ENCODE data around the gene NADK2.

The NADK2 gene

DNA sequence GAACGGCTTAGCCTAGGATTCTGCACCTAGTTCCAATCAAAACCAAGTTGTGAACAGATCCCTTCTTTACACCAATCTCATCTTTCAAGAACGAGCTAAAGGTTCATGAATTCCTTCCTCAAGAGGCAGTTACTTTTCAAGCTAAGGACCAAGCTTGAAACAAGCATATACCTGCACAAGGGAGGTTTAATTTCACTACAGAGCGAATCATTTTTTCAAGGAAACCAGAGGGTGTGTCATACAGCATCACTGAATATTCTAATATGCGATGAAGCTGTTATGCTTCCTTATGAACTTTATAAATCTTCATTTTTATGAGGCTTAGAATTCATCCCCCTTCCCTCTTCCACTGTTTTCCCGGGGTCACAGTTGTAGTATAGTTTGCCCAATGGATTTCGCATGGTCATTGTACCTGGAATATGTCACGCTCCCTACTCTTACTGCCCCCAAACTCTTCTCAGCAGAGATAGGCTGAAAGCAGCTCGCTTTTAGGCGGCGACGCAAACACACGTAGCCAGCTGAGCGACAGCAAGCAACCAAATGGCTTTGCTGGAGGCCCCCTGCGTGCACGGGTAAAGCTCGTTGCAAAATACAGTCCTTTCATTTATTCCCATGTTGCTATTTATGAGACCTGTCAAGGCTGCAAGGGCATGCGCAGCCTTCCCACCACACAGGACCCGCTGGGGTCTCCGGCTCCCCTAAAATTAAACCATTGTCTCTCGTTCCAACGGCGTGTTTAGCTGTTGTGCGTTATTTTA, 90.9 kb downstream of the NADK2 start (continued):
- TF ChIP-seq, protein P1, sequence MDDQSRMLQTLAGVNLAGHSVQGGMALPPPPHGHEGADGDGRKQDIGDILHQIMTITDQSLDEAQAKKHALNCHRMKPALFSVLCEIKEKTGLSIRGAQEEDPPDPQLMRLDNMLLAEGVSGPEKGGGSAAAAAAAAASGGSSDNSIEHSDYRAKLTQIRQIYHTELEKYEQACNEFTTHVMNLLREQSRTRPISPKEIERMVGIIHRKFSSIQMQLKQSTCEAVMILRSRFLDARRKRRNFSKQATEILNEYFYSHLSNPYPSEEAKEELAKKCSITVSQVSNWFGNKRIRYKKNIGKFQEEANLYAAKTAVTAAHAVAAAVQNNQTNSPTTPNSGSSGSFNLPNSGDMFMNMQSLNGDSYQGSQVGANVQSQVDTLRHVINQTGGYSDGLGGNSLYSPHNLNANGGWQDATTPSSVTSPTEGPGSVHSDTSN (CRISPR knock-in tag; IDR thresholded peaks at IDR 0.05): no peak
- TF ChIP-seq, protein P2, sequence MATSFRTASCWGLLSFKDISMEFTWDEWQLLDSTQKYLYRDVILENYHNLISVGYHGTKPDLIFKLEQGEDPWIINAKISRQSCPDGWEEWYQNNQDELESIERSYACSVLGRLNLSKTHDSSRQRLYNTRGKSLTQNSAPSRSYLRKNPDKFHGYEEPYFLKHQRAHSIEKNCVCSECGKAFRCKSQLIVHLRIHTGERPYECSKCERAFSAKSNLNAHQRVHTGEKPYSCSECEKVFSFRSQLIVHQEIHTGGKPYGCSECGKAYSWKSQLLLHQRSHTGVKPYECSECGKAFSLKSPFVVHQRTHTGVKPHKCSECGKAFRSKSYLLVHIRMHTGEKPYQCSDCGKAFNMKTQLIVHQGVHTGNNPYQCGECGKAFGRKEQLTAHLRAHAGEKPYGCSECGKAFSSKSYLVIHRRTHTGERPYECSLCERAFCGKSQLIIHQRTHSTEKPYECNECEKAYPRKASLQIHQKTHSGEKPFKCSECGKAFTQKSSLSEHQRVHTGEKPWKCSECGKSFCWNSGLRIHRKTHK (tag by site-specific recombination; IDR thresholded peaks at IDR 0.05): no peak
- no peak for TF ChIP-seq ZNF530 (tag by site-specific recombination; IDR thresholded peaks at IDR 0.05; ENCODE audit: low read depth)
- TF ChIP-seq ZNF610 (tag by site-specific recombination; IDR thresholded peaks at IDR 0.05; ENCODE audit: borderline replicate concordance): no peak
- TF ChIP-seq ZNF121 (tag by site-specific recombination; IDR thresholded peaks at IDR 0.05): no peak
- TF ChIP-seq, protein P3, sequence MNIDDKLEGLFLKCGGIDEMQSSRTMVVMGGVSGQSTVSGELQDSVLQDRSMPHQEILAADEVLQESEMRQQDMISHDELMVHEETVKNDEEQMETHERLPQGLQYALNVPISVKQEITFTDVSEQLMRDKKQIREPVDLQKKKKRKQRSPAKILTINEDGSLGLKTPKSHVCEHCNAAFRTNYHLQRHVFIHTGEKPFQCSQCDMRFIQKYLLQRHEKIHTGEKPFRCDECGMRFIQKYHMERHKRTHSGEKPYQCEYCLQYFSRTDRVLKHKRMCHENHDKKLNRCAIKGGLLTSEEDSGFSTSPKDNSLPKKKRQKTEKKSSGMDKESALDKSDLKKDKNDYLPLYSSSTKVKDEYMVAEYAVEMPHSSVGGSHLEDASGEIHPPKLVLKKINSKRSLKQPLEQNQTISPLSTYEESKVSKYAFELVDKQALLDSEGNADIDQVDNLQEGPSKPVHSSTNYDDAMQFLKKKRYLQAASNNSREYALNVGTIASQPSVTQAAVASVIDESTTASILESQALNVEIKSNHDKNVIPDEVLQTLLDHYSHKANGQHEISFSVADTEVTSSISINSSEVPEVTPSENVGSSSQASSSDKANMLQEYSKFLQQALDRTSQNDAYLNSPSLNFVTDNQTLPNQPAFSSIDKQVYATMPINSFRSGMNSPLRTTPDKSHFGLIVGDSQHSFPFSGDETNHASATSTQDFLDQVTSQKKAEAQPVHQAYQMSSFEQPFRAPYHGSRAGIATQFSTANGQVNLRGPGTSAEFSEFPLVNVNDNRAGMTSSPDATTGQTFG (tag by site-specific recombination; IDR thresholded peaks at IDR 0.05; ENCODE audit: borderline replicate concordance): no peak
- TF ChIP-seq SP7 (tag by site-specific recombination; IDR thresholded peaks at IDR 0.05): peak; percentile 21; the same call in 1 of the 2 replicates
- TF ChIP-seq, protein P4, sequence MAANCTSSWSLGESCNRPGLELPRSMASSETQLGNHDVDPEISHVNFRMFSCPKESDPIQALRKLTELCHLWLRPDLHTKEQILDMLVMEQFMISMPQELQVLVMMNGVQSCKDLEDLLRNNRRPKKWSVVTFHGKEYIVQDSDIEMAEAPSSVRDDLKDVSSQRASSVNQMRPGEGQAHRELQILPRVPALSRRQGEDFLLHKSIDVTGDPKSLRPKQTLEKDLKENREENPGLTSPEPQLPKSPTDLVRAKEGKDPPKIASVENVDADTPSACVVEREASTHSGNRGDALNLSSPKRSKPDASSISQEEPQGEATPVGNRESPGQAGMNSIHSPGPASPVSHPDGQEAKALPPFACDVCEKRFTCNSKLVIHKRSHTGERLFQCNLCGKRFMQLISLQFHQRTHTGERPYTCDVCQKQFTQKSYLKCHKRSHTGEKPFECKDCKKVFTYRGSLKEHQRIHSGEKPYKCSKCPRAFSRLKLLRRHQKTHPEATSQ (tag by site-specific recombination; IDR thresholded peaks at IDR 0.05): no peak
- TF ChIP-seq ZNF548 (tag by site-specific recombination; IDR thresholded peaks at IDR 0.05): no peak
- no peak for TF ChIP-seq ZNF350 (tag by site-specific recombination; IDR thresholded peaks at IDR 0.05)
- no peak for TF ChIP-seq ZNF157 (tag by site-specific recombination; IDR thresholded peaks at IDR 0.05)
- TF ChIP-seq, protein P5, sequence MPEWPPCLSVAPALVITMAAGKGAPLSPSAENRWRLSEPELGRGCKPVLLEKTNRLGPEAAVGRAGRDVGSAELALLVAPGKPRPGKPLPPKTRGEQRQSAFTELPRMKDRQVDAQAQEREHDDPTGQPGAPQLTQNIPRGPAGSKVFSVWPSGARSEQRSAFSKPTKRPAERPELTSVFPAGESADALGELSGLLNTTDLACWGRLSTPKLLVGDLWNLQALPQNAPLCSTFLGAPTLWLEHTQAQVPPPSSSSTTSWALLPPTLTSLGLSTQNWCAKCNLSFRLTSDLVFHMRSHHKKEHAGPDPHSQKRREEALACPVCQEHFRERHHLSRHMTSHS (tag by site-specific recombination; IDR thresholded peaks at IDR 0.05): no peak
- no peak for TF ChIP-seq ZNF701 (tag by site-specific recombination; IDR thresholded peaks at IDR 0.05)
- TF ChIP-seq OSR2 (tag by site-specific recombination; IDR thresholded peaks at IDR 0.05): no peak
- no peak for TF ChIP-seq RBAK (tag by site-specific recombination; IDR thresholded peaks at IDR 0.05)
- TF ChIP-seq, protein P6, sequence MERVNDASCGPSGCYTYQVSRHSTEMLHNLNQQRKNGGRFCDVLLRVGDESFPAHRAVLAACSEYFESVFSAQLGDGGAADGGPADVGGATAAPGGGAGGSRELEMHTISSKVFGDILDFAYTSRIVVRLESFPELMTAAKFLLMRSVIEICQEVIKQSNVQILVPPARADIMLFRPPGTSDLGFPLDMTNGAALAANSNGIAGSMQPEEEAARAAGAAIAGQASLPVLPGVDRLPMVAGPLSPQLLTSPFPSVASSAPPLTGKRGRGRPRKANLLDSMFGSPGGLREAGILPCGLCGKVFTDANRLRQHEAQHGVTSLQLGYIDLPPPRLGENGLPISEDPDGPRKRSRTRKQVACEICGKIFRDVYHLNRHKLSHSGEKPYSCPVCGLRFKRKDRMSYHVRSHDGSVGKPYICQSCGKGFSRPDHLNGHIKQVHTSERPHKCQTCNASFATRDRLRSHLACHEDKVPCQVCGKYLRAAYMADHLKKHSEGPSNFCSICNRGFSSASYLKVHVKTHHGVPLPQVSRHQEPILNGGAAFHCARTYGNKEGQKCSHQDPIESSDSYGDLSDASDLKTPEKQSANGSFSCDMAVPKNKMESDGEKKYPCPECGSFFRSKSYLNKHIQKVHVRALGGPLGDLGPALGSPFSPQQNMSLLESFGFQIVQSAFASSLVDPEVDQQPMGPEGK (tag by site-specific recombination; IDR thresholded peaks at IDR 0.05): peak; percentile 53
- no peak for TF ChIP-seq ZNF214 (tag by site-specific recombination; IDR thresholded peaks at IDR 0.05; ENCODE audit: borderline replicate concordance)
- no peak for TF ChIP-seq ZNF341 (tag by site-specific recombination; IDR thresholded peaks at IDR 0.05; ENCODE audit: low read depth)
- TF ChIP-seq, protein P7, sequence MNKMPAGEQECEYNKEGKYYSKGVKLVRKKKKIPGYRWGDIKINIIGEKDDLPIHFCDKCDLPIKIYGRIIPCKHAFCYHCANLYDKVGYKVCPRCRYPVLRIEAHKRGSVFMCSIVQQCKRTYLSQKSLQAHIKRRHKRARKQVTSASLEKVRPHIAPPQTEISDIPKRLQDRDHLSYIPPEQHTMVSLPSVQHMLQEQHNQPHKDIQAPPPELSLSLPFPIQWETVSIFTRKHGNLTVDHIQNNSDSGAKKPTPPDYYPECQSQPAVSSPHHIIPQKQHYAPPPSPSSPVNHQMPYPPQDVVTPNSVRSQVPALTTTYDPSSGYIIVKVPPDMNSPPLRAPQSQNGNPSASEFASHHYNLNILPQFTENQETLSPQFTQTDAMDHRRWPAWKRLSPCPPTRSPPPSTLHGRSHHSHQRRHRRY (tag by site-specific recombination; IDR thresholded peaks at IDR 0.05): no peak
- TF ChIP-seq, protein P8, sequence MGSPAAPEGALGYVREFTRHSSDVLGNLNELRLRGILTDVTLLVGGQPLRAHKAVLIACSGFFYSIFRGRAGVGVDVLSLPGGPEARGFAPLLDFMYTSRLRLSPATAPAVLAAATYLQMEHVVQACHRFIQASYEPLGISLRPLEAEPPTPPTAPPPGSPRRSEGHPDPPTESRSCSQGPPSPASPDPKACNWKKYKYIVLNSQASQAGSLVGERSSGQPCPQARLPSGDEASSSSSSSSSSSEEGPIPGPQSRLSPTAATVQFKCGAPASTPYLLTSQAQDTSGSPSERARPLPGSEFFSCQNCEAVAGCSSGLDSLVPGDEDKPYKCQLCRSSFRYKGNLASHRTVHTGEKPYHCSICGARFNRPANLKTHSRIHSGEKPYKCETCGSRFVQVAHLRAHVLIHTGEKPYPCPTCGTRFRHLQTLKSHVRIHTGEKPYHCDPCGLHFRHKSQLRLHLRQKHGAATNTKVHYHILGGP (tag by site-specific recombination; IDR thresholded peaks at IDR 0.05): no peak
- TF ChIP-seq, protein P9, sequence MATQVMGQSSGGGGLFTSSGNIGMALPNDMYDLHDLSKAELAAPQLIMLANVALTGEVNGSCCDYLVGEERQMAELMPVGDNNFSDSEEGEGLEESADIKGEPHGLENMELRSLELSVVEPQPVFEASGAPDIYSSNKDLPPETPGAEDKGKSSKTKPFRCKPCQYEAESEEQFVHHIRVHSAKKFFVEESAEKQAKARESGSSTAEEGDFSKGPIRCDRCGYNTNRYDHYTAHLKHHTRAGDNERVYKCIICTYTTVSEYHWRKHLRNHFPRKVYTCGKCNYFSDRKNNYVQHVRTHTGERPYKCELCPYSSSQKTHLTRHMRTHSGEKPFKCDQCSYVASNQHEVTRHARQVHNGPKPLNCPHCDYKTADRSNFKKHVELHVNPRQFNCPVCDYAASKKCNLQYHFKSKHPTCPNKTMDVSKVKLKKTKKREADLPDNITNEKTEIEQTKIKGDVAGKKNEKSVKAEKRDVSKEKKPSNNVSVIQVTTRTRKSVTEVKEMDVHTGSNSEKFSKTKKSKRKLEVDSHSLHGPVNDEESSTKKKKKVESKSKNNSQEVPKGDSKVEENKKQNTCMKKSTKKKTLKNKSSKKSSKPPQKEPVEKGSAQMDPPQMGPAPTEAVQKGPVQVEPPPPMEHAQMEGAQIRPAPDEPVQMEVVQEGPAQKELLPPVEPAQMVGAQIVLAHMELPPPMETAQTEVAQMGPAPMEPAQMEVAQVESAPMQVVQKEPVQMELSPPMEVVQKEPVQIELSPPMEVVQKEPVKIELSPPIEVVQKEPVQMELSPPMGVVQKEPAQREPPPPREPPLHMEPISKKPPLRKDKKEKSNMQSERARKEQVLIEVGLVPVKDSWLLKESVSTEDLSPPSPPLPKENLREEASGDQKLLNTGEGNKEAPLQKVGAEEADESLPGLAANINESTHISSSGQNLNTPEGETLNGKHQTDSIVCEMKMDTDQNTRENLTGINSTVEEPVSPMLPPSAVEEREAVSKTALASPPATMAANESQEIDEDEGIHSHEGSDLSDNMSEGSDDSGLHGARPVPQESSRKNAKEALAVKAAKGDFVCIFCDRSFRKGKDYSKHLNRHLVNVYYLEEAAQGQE (tag by site-specific recombination; IDR thresholded peaks at IDR 0.05): no peak
- TF ChIP-seq ZBTB1 (tag by site-specific recombination; IDR thresholded peaks at IDR 0.05): no peak
- TF ChIP-seq ZEB2 (tag by site-specific recombination; IDR thresholded peaks at IDR 0.05): no peak; the same call in 1 of the 2 replicates
